Erythroblast (primary cell): ENCODE measurements around the gene ADIPOR2.
"Not testable (repeated sequence)": the region's sequence is repeated elsewhere in the genome, so short reads cannot be mapped to it uniquely, and the experiment has no call there.

Experiments
- GATA1 ChIP-seq: IDR thresholded peaks from 2 replicates; pipeline ENCODE4 v1.6.1; 2011; ENCODE audit warnings: low read depth, mild to moderate bottlenecking, control low read depth, low read length, moderate library complexity
- POLR2A ChIP-seq: IDR thresholded peaks from 2 replicates; pipeline ENCODE4 v1.6.1; 2011; ENCODE audit warnings: mild to moderate bottlenecking, low read length

DNA sequence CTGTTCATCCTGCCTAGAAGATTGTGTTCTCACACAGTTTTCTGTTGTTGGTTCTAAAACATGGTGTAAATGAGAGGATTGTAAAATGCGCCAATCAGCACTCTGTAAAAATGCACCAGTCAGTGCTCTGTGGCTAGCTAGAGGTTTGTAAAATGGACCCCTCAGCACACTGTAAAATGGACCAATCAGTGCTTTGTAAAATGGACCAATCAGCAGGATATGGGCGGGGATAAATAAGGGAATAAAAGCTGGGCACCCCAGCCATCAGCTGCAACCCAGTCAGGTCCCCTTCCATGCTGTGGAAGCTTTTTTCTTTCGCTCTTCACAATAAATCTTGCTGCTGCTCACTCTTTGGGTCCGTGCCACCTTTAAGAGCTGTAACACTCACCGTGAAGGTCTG, 19.1 kb downstream of the ADIPOR2 start:
- TF ChIP-seq POLR2A, GATA1: not testable (repeated sequence)
